Activated CD8-positive, alpha-beta memory T cell treated with anti-CD3 and anti-CD28 coated beads for 24 hours (primary cell): ENCODE results near the gene SYVN1.
A peak's percentile ranks its signal among the peaks of the same experiment; 100 is the strongest.

Experiments
- DNase-seq: peaks from one replicate; pipeline ENCODE4 v3.0.0-alpha.2; 2020

SYVN1 gene

DNA sequence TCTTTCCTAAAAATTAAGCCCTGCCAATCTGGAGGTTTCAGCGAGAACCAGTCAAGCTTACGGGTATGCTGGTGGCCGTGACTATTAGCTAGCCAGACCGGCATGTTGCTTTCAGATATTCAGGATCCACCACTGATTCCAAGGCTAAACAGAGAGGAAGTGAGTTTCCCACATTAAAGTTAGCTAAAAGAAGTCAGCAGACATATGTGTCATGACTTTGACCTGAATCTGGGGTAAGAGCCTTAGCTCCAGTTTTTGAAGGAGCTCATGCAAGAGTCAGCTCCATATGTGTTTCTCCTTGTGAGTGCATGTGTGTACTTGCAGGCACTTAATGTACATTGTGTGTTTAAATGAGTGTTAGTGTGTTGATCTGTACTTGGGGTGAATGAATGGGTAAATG, 48.9 kb downstream of the SYVN1 start:
- no peak for DNase-seq

DNA sequence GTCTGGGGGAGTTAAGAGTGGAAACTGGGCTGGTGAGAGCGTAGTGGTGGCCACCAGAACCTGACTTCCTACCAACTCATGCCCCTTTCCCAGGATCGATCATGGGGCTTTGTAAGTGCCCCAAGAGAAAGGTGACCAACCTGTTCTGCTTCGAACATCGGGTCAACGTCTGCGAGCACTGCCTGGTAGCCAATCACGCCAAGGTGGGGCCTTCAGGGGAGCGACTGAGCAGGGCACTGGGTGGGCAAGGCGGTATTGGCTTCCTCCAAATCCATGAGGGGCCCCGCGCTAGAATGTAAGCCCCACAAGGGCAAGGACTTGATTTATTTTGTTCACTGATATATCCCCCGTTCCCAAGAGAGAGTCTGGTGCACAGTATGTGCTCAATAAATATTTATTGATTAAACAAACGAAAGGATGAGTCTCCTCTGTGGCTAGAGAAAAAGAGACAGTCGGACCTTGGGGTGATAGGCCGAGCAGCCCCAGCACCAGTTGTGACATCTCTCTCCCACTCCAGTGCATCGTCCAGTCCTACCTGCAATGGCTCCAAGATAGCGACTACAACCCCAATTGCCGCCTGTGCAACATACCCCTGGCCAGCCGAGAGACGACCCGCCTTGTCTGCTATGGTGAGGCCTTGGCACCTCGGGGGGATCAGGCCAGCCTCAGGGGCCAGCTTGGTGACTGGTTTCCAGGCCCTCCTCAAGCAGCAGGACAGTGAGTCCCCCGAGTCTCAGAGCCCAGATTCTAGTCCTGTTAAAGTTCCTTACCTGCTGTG, 49.5 kb downstream of the SYVN1 start:
- no peak for DNase-seq

GRCh38 chr11:65083834-65084597, 50.3 kb downstream of the SYVN1 start, which contains the start of the genes CDCA5 and ZFPL1:
Gene CDCA5, minus strand, starts transcription at chr11:65084040. Its CDS starts 62 bp downstream, at chr11:65083978.
Gene ZFPL1, plus strand, starts transcription at chr11:65084222. Its CDS starts 477 bp downstream, at chr11:65084699.
- peak; percentile 99 for DNase-seq

- peak; percentile 61 for DNase-seq
Measured at GRCh38 chr11:65083134-65083833, 51.0 kb downstream of the SYVN1 start.

- DNase-seq = no peak
Measured at GRCh38 chr11:65078786-65079342, 55.5 kb downstream of the SYVN1 start.

GRCh38 chr11:65078151-65078550, 56.2 kb downstream of the SYVN1 start:
- DNase-seq = peak; percentile 83

DNA sequence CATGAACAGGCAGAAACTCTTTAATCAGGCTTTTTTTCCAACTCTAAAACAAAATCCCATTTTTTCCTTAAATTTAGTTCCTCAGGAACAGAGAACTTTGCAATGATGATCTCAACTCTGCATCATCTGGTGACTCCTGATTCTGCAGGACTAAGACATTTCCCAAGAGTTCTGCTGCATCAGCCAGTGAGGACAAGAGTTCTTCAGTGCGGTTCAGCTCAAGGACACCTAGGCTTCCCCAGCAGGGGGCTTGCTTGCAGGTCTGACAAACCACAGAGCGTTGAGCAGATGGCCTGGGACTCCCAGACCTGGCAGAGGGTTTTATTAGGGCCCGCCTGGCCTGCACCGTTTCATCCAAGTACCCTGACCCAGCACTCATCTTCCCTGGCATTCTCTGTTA, 56.9 kb downstream of the SYVN1 start:
- DNase-seq = no peak
